GM12892 (cell line): ENCODE measurements around the gene ANK3.

Experiments used
- POLR2A ChIP-seq: IDR thresholded peaks from 2 replicates; pipeline ENCODE4 v1.6.1; 2011; ENCODE audit warnings: low read depth, low read length, control low read depth
- POLR2AphosphoS5 ChIP-seq: IDR thresholded peaks from 2 replicates; pipeline ENCODE4 v1.6.1; 2011; ENCODE audit warnings: low read depth, low read length, control low read depth
- TAF1 ChIP-seq: IDR thresholded peaks from 2 replicates; pipeline ENCODE4 v1.6.1; 2011; ENCODE audit warnings: low read depth, mild to moderate bottlenecking, control low read depth, low read length, borderline replicate concordance

DNA sequence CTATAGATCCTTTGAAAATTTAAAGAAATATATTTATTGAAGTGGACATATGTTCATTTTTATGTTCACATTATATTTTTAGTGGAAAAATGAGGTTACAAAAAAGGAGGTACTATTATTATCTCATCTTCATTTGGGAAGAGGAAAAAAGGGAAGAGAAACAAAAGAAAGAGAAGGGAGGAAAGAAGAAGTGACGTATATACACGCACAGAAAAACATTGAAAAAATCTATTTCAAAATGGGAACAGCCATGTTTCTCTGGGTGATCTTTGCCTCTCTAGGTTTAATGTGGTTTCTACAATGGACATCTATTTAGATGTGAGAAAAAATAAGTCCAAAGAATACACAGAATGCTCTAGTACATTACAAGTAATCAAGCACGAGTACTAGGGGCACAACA, 14.8 kb downstream of the ANK3 start:
- TF ChIP-seq TAF1 (no peak), POLR2AphosphoS5 (no peak), POLR2A (no peak)
